Activated B cell treated with CpG ODN at 0.5 μM for 24 hours (primary cell): ENCODE data around the gene ANXA2R. TPM values are rescaled to one million over a fixed set of nuclear protein-coding genes. Genes with fewer than 3 reads are reported as not detected.
A peak's percentile ranks its signal among the peaks of the same experiment; 100 is the strongest.

Experiments used
- ATAC-seq: fragments of 200-7000 bp; cut with Tn5 transposase; one replicate; pipeline ENCODE4 v1.10.0; 2021; ENCODE audit warnings: low read depth, mild to moderate bottlenecking, moderate library complexity
- CTCF ChIA-PET: fragments of 350-600 bp; sonication (Branson Sonifier 250); formaldehyde crosslinking; loops from one replicate; lab custom pipeline; 2021; ENCODE audit warnings: antibody characterized with exemption; lab: Charles Lee
- POLR2A ChIA-PET: fragments of 350-600 bp; sonication (Branson Sonifier 250); formaldehyde crosslinking; loops from one replicate; lab custom pipeline; 2021; ENCODE audit warnings: antibody characterized with exemption; lab: Charles Lee
- DNase-seq: peaks from one replicate; pipeline ENCODE4 v3.0.0; 2022
- H3K27ac Mint-ChIP-seq: one replicate; pipeline ENCODE4 v1.8.0; 2020; ENCODE audit warnings: mixed read lengths
- H3K27me3 Mint-ChIP-seq: one replicate; pipeline ENCODE4 v1.8.0; 2021; ENCODE audit warnings: mixed read lengths
- H3K36me3 Mint-ChIP-seq: one replicate; pipeline ENCODE4 v1.8.0; 2021; ENCODE audit warnings: low read depth, mixed read lengths
- H3K4me1 Mint-ChIP-seq: one replicate; pipeline ENCODE4 v1.8.0; 2021; ENCODE audit warnings: mixed read lengths
- H3K4me3 Mint-ChIP-seq: one replicate; pipeline ENCODE4 v1.8.0; 2020; ENCODE audit warnings: mild to moderate bottlenecking, mixed read lengths
- H3K9me3 Mint-ChIP-seq: one replicate; pipeline ENCODE4 v1.8.0; 2020; ENCODE audit warnings: mixed read lengths
- CTCF ChIP-seq: fragments of 200-600 bp; IDR thresholded peaks from one replicate; pipeline ENCODE4 v1.8.0; 2022; ENCODE audit warnings: antibody characterized with exemption, mild to moderate bottlenecking
- intact Hi-C: fragments of 100-400 bp; cut with micrococcal nuclease; formaldehyde crosslinking; loops from one replicate; pipeline ENCODE4 v1.15.1; 2024
- total RNA-seq: library from RNA; stranded (reverse); gene quantifications from 2 replicates; pipeline ENCODE4 v1.2.3, GENCODE V29; 2022

ANXA2R gene
- total RNA-seq, 1 donor from 2014 or later: 7.9 TPM

GRCh38 chr5:43066799-43067741 lies 27.0 kb upstream of the ANXA2R start:
- no peaks in the 10 kb centered on the region for H3K27me3 Mint-ChIP-seq
- DNase-seq: peak; percentile 83
- ATAC-seq: peak; percentile 55
- H3K36me3 Mint-ChIP-seq: peaks cover 37% of the 10 kb centered on the region
- H3K4me3 Mint-ChIP-seq: peak overlapping the region; percentile 95
- H3K27ac Mint-ChIP-seq: peak overlapping the region; percentile 99
- H3K9me3 Mint-ChIP-seq: no peaks in the 10 kb centered on the region
- H3K4me1 Mint-ChIP-seq: peaks cover 40% of the 10 kb centered on the region
- ChIA-PET POLR2A (interaction anchor here (0.9 to 7.2 kb wide), 19 partner anchors 9 to 1163 kb away, joined by 3 to 207 read pairs (median 11); partner anchors contain the start of genes ANXA2R, HMGCS1, NNT and RIMOC1), CTCF (interaction anchor here (1.4 to 3.5 kb wide), 4 partner anchors 25 to 118 kb away, joined by 3 to 44 read pairs (median 3); no protein-coding TSS in a partner anchor)
- TF ChIP-seq CTCF: no peak
- intact Hi-C loops: loop anchor here (1.0 to 10.0 kb wide), 5 partner anchors 38 to 1162 kb away; partner anchors contain the start of genes RIMOC1 and TMEM267

DNA sequence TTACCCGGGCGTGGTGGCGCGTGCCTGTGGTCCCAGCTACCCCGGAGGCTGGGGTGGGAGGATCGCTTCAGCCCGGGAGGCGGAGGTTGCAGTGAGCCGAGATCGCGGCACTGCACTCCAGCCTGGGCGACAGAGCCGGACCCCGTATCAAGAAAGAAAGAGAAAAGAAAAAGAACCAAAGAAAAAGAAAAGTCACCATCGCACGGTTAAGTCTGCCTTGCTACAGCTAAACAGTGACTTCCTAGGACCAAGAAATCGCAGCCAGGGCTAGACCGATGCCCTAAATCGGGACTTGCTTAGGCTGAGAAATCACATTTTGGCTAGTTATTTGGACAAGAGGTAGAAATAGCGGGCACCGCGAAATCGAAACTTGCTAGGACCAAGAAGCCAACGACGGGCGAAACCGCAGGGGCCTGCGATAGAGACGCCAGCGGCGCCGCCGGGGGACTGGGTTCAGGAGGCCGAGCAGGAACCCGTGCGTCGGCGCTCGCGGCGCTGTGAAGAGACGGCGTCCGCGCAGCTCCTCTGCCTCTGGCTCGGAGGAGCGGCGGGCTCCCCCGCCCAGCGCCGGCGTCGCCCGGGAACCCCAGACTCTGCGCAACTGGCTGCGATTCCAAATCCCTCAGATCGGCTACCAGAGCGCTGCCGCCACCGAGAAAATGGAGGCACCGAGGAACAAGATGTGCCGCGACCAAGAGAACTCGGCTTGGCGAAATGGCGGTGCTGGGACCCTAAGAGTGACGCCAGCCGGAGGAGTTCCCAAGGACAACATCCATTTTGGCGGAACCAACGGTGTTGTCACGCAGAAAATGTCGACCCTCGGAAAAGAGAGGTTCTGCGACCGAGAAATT lies 26.1 kb upstream of the ANXA2R start:
- no peak for TF ChIP-seq CTCF
- ChIA-PET CTCF (interaction anchor here (0.7 to 3.5 kb wide), 12 partner anchors 16 to 157 kb away, joined by 3 to 44 read pairs (median 6); partner anchors contain the start of gene ZNF131), POLR2A (interaction anchor here (0.7 to 7.2 kb wide), 20 partner anchors 10 to 1162 kb away, joined by 3 to 207 read pairs (median 8); partner anchors contain the start of genes ANXA2R, C5orf34, HMGCS1 and NNT)
- peak; percentile 72 for DNase-seq
- Mint-ChIP-seq H3K36me3 (peaks cover 30% of the 10 kb centered on the region), H3K4me1 (peaks cover 40% of the 10 kb centered on the region), H3K27ac (peak overlapping the region; percentile 99), H3K27me3 (no peaks in the 10 kb centered on the region), H3K9me3 (no peaks in the 10 kb centered on the region), H3K4me3 (peak overlapping the region; percentile 95)
- ATAC-seq: peak; percentile 50
- intact Hi-C loops: loop anchor here (1.0 to 10.0 kb wide), 12 partner anchors 24 to 1161 kb away; partner anchors contain the start of genes C5orf34, HMGCS1, RIMOC1 and TMEM267

- Mint-ChIP-seq H3K27me3 (no peaks in the 10 kb centered on the region), H3K9me3 (no peaks in the 10 kb centered on the region), H3K4me3 (peak overlapping the region; percentile 95), H3K36me3 (peaks cover 23% of the 10 kb centered on the region), H3K4me1 (peaks cover 36% of the 10 kb centered on the region), H3K27ac (peak overlapping the region; percentile 99)
- TF ChIP-seq CTCF: no peak
- POLR2A ChIA-PET: interaction anchor here (0.7 to 7.2 kb wide), 21 partner anchors 12 to 1161 kb away, joined by 3 to 207 read pairs (median 10); partner anchors contain the start of genes ANXA2R, C5orf34, HMGCS1 and NNT
- DNase-seq: no peak
- intact Hi-C loops: loop anchor here (1.0 to 10.0 kb wide), 9 partner anchors 23 to 1161 kb away; partner anchors contain the start of genes C5orf34, HMGCS1 and RIMOC1
- CTCF ChIA-PET: interaction anchor here (0.6 to 3.5 kb wide), 15 partner anchors 12 to 157 kb away, joined by 3 to 44 read pairs (median 6); partner anchors contain the start of gene ZNF131
- no peak for ATAC-seq
These were observed 25.3 kb upstream of the ANXA2R start for GRCh38 chr5:43065387-43065947.

- ChIA-PET CTCF (interaction anchor here (1.9 to 3.5 kb wide), 5 partner anchors 22 to 71 kb away, joined by 6 to 44 read pairs (median 15); no protein-coding TSS in a partner anchor), POLR2A (interaction anchor here (0.6 to 7.2 kb wide), 11 partner anchors 8 to 420 kb away, joined by 4 to 207 read pairs (median 45); partner anchors contain the start of genes ANXA2R, HMGCS1, TMEM267 and ZNF131)
- ATAC-seq (no peak), DNase-seq (no peak)
- Mint-ChIP-seq H3K36me3 (peaks cover 17% of the 10 kb centered on the region), H3K27me3 (no peaks in the 10 kb centered on the region), H3K27ac (peak overlapping the region; percentile 99), H3K4me3 (no peak overlapping the region), H3K4me1 (peaks cover 25% of the 10 kb centered on the region), H3K9me3 (no peaks in the 10 kb centered on the region)
- intact Hi-C loops: loop anchor here (10.0 kb wide), 1 partner anchor 1159 kb away; the partner anchor contains the start of gene RIMOC1
- TF ChIP-seq CTCF: no peak
These were observed 23.6 kb upstream of the ANXA2R start for GRCh38 chr5:43063721-43064171.
